ENCODE results near the gene SDCBP2.

DNA sequence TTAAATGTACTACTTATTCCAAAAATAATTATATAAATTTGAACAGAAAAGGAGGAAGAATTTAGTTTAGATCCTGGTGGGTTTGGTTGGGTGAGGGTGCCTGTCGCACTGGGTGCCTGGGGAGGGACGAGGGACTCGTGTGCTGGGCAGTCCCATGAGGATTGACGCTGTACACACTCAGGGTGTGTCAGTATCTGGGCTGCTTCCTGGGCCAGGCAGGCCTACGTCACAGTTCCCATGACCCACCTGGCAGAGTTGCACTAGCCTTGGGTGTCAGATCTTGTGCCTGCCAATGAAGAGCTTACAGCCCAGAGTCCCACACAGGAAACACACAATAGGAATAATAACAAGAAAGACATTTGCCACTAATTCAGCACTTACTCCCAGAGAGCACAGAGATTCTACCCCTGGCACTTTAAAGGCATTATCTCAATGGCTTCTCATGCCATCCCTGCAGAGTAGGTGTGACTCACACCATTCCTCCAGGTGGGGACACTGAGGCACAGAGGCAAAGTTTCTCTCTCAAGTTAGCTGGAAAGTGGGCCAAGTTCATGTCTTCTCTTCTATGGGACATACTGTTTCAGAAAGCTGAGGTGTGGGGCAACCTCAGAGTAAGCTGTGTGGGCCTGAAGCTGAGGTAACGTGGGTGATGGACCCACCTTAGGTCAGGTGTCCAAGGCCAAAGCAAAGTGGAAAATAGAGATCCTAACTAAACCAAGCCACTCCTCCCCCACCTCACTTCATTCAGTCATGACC is 1.3 kb upstream of the SDCBP2 start:
- TF ChIP-seq, protein P1, sequence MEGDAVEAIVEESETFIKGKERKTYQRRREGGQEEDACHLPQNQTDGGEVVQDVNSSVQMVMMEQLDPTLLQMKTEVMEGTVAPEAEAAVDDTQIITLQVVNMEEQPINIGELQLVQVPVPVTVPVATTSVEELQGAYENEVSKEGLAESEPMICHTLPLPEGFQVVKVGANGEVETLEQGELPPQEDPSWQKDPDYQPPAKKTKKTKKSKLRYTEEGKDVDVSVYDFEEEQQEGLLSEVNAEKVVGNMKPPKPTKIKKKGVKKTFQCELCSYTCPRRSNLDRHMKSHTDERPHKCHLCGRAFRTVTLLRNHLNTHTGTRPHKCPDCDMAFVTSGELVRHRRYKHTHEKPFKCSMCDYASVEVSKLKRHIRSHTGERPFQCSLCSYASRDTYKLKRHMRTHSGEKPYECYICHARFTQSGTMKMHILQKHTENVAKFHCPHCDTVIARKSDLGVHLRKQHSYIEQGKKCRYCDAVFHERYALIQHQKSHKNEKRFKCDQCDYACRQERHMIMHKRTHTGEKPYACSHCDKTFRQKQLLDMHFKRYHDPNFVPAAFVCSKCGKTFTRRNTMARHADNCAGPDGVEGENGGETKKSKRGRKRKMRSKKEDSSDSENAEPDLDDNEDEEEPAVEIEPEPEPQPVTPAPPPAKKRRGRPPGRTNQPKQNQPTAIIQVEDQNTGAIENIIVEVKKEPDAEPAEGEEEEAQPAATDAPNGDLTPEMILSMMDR (IDR thresholded peaks at IDR 0.05) = no peak
- TF ChIP-seq POLR2A (IDR thresholded peaks at IDR 0.05) = no peak

Measured in uterus (tissue), 2 donors.